Epithelial cell of proximal tubule (primary cell): ENCODE results near the gene KAT8. TPM values are rescaled to one million over a fixed set of nuclear protein-coding genes. Genes with fewer than 3 reads are reported as not detected.
"Not testable (repeated sequence)": the region's sequence is repeated elsewhere in the genome, so short reads cannot be mapped to it uniquely, and the experiment has no call there.

Experiments
- DNase-seq: peaks from one replicate; pipeline ENCODE4 v3.0.0-alpha.2; 2011; ENCODE audit warnings: low read depth
- H3K4me3 ChIP-seq: 2 replicates; pipeline ENCODE4 v1.5.1; 2011; ENCODE audit warnings: low read depth, mild to moderate bottlenecking, low read length
- CTCF ChIP-seq: conservative IDR thresholded peaks from 2 replicates; pipeline ENCODE4 v1.5.1; 2012; ENCODE audit warnings: low read depth, mild to moderate bottlenecking, low read length
- total RNA-seq: library from RNA; depleted of rRNA; stranded (reverse); fragments of >200 nt; gene quantifications from 2 replicates; pipeline ENCODE4 v1.2.3, GENCODE V29; 2015

Gene KAT8
- total RNA-seq, 1 donor from 2014 or later = 43.7 TPM

GRCh38 chr16:31132303-31132979, 15.0 kb downstream of the KAT8 start:
- no peak overlapping the region for H3K4me3 ChIP-seq
- TF ChIP-seq CTCF = no peak
- no peak for DNase-seq

GRCh38 chr16:31133046-31133501, 15.6 kb downstream of the KAT8 start:
- DNase-seq = no peak
- no peak for TF ChIP-seq CTCF
- H3K4me3 ChIP-seq = no peak overlapping the region

- DNase-seq = no peak
These were observed 16.7 kb downstream of the KAT8 start for GRCh38 chr16:31134091-31134571.

GRCh38 chr16:31134625-31135534, 17.4 kb downstream of the KAT8 start:
- H3K4me3 ChIP-seq = peak overlapping the region; percentile 49
- peak; percentile 4 for TF ChIP-seq CTCF
- DNase-seq = no peak

More at GRCh38 chr16:31134091-31134571, 16.7 kb downstream of the KAT8 start:
- TF ChIP-seq CTCF = no peak
- no peak overlapping the region for H3K4me3 ChIP-seq

GRCh38 chr16:31135535-31136286, 18.2 kb downstream of the KAT8 start, which contains the start of gene PRSS8:
PRSS8 (minus strand) TSS chr16:31135727; CDS start chr16:31135498, 229 bp downstream.
- peak within 1 kb of the TSS; percentile 49 for H3K4me3 ChIP-seq
- no peak for TF ChIP-seq CTCF
- no peak for DNase-seq

- no peak overlapping the region for H3K4me3 ChIP-seq
- DNase-seq = no peak
- TF ChIP-seq CTCF = no peak
These were observed 18.8 kb downstream of the KAT8 start for GRCh38 chr16:31136287-31136662.

- not testable (repeated sequence) for H3K4me3 ChIP-seq, DNase-seq
These were observed 19.5 kb downstream of the KAT8 start for GRCh38 chr16:31136822-31137499.
